ENCODE results near the gene POU3F1.
A peak's percentile ranks its signal among the peaks of the same experiment; 100 is the strongest.

Gene POU3F1

GRCh38 chr1:38029685-38030511 is 16.7 kb downstream of the POU3F1 start:
- Mint-ChIP-seq H3K27ac (peak overlapping the region; percentile 88), H3K4me3 (peak overlapping the region; percentile 49), H3K36me3 (ENCODE audit: low read depth) (peaks cover 5% of the 10 kb centered on the region), H3K9me3 (no peaks in the 10 kb centered on the region), H3K4me1 (peaks cover 63% of the 10 kb centered on the region), H3K27me3 (peaks cover 1% of the 10 kb centered on the region)
- ATAC-seq (peak; percentile 57), DNase-seq (peak; percentile 81)

GRCh38 chr1:38029081-38029681 is 17.4 kb downstream of the POU3F1 start:
- H3K4me1 Mint-ChIP-seq: peaks cover 63% of the 10 kb centered on the region
- no peaks in the 10 kb centered on the region for H3K9me3 Mint-ChIP-seq
- H3K36me3 Mint-ChIP-seq (ENCODE audit: low read depth): peaks cover 9% of the 10 kb centered on the region
- ATAC-seq (no peak), DNase-seq (no peak)
- H3K4me3 Mint-ChIP-seq: peak overlapping the region; percentile 26
- peaks cover 1% of the 10 kb centered on the region for H3K27me3 Mint-ChIP-seq
- peak overlapping the region; percentile 88 for H3K27ac Mint-ChIP-seq

GRCh38 chr1:38028671-38029070 is 17.9 kb downstream of the POU3F1 start:
- Mint-ChIP-seq H3K27ac (peak overlapping the region; percentile 88), H3K27me3 (peaks cover 1% of the 10 kb centered on the region), H3K9me3 (no peaks in the 10 kb centered on the region), H3K36me3 (ENCODE audit: low read depth) (peaks cover 13% of the 10 kb centered on the region), H3K4me3 (peak overlapping the region; percentile 41), H3K4me1 (peaks cover 63% of the 10 kb centered on the region)
- ATAC-seq (no peak), DNase-seq (no peak)

- Mint-ChIP-seq H3K27ac (peak overlapping the region; percentile 88), H3K9me3 (no peaks in the 10 kb centered on the region), H3K36me3 (ENCODE audit: low read depth) (peaks cover 15% of the 10 kb centered on the region), H3K4me1 (peaks cover 63% of the 10 kb centered on the region), H3K27me3 (peaks cover 1% of the 10 kb centered on the region), H3K4me3 (peak overlapping the region; percentile 41)
- ATAC-seq: peak; percentile 90
- DNase-seq: peak; percentile 76
These were observed 18.4 kb downstream of the POU3F1 start for GRCh38 chr1:38028105-38028591.

GRCh38 chr1:38027201-38028104 is 19.1 kb downstream of the POU3F1 start:
- no peaks in the 10 kb centered on the region for H3K27me3 Mint-ChIP-seq
- H3K4me3 Mint-ChIP-seq: no peak overlapping the region
- no peak for ATAC-seq
- DNase-seq: peak; percentile 18
- H3K27ac Mint-ChIP-seq: peak overlapping the region; percentile 88
- peaks cover 20% of the 10 kb centered on the region for H3K36me3 Mint-ChIP-seq (ENCODE audit: low read depth)
- no peaks in the 10 kb centered on the region for H3K9me3 Mint-ChIP-seq
- H3K4me1 Mint-ChIP-seq: peaks cover 62% of the 10 kb centered on the region

- no peak for ATAC-seq
- Mint-ChIP-seq H3K27ac (no peak overlapping the region), H3K4me3 (no peak overlapping the region), H3K27me3 (no peaks in the 10 kb centered on the region), H3K4me1 (peaks cover 59% of the 10 kb centered on the region), H3K36me3 (ENCODE audit: low read depth) (peaks cover 26% of the 10 kb centered on the region), H3K9me3 (no peaks in the 10 kb centered on the region)
- peak; percentile 61 for DNase-seq
These were observed 19.9 kb downstream of the POU3F1 start for GRCh38 chr1:38026592-38027200.

- H3K36me3 Mint-ChIP-seq (ENCODE audit: low read depth): peaks cover 32% of the 10 kb centered on the region
- no peaks in the 10 kb centered on the region for H3K9me3 Mint-ChIP-seq
- H3K27ac Mint-ChIP-seq: no peak overlapping the region
- no peaks in the 10 kb centered on the region for H3K27me3 Mint-ChIP-seq
- no peak for ATAC-seq
- H3K4me3 Mint-ChIP-seq: no peak overlapping the region
- DNase-seq: no peak
- H3K4me1 Mint-ChIP-seq: peaks cover 48% of the 10 kb centered on the region
These were observed 20.9 kb downstream of the POU3F1 start for GRCh38 chr1:38025664-38026063.

- Mint-ChIP-seq H3K27ac (no peak overlapping the region), H3K27me3 (no peaks in the 10 kb centered on the region)
- no peak for ATAC-seq
These were observed 21.4 kb downstream of the POU3F1 start for GRCh38 chr1:38025233-38025632.

GRCh38 chr1:38022810-38023209 is 23.8 kb downstream of the POU3F1 start:
- Mint-ChIP-seq H3K4me3 (no peak overlapping the region), H3K27ac (peak overlapping the region; percentile 65), H3K36me3 (ENCODE audit: low read depth) (peaks cover 53% of the 10 kb centered on the region), H3K9me3 (no peaks in the 10 kb centered on the region), H3K4me1 (peaks cover 28% of the 10 kb centered on the region), H3K27me3 (no peaks in the 10 kb centered on the region)
- no peak for ATAC-seq
- DNase-seq: no peak

More at GRCh38 chr1:38025233-38025632, 21.4 kb downstream of the POU3F1 start:
- DNase-seq: no peak
- peaks cover 44% of the 10 kb centered on the region for H3K4me1 Mint-ChIP-seq
- H3K9me3 Mint-ChIP-seq: no peaks in the 10 kb centered on the region
- H3K36me3 Mint-ChIP-seq (ENCODE audit: low read depth): peaks cover 36% of the 10 kb centered on the region
- H3K4me3 Mint-ChIP-seq: no peak overlapping the region

- no peak for ATAC-seq
- no peak overlapping the region for H3K27ac Mint-ChIP-seq
These were observed 24.6 kb downstream of the POU3F1 start for GRCh38 chr1:38021969-38022368.

GRCh38 chr1:38020396-38020795 is 26.2 kb downstream of the POU3F1 start:
- H3K4me1 Mint-ChIP-seq: peaks cover 23% of the 10 kb centered on the region
- ATAC-seq: no peak
- H3K9me3 Mint-ChIP-seq: no peaks in the 10 kb centered on the region

More at GRCh38 chr1:38021969-38022368, 24.6 kb downstream of the POU3F1 start:
- peaks cover 20% of the 10 kb centered on the region for H3K4me1 Mint-ChIP-seq
- DNase-seq: no peak
- H3K27me3 Mint-ChIP-seq: no peaks in the 10 kb centered on the region
- H3K9me3 Mint-ChIP-seq: no peaks in the 10 kb centered on the region
- peaks cover 57% of the 10 kb centered on the region for H3K36me3 Mint-ChIP-seq (ENCODE audit: low read depth)
- H3K4me3 Mint-ChIP-seq: no peak overlapping the region

GRCh38 chr1:38018864-38019343 is 27.7 kb downstream of the POU3F1 start:
- H3K27ac Mint-ChIP-seq: no peak overlapping the region
- H3K4me1 Mint-ChIP-seq: peaks cover 37% of the 10 kb centered on the region
- peaks cover 65% of the 10 kb centered on the region for H3K36me3 Mint-ChIP-seq (ENCODE audit: low read depth)
- H3K27me3 Mint-ChIP-seq: no peaks in the 10 kb centered on the region
- H3K9me3 Mint-ChIP-seq: no peaks in the 10 kb centered on the region
- no peak overlapping the region for H3K4me3 Mint-ChIP-seq
- DNase-seq (no peak), ATAC-seq (no peak)

More at GRCh38 chr1:38020396-38020795, 26.2 kb downstream of the POU3F1 start:
- no peaks in the 10 kb centered on the region for H3K27me3 Mint-ChIP-seq
- no peak overlapping the region for H3K4me3 Mint-ChIP-seq
- DNase-seq: no peak
- H3K27ac Mint-ChIP-seq: no peak overlapping the region
- H3K36me3 Mint-ChIP-seq (ENCODE audit: low read depth): peaks cover 62% of the 10 kb centered on the region

GRCh38 chr1:38015978-38016725 is 30.4 kb downstream of the POU3F1 start:
- Mint-ChIP-seq H3K9me3 (no peaks in the 10 kb centered on the region), H3K4me1 (peaks cover 59% of the 10 kb centered on the region), H3K36me3 (ENCODE audit: low read depth) (peaks cover 59% of the 10 kb centered on the region), H3K4me3 (no peak overlapping the region), H3K27me3 (no peaks in the 10 kb centered on the region), H3K27ac (peak overlapping the region; percentile 83)
- no peak for ATAC-seq
- no peak for DNase-seq
